ENCODE measurements around the gene CCNK.

CCNK gene

GRCh38 chr14:99507860-99508640, 26.8 kb downstream of the CCNK start:
- no peak for DNase-seq (ENCODE audit: low read depth)

GRCh38 chr14:99508896-99509629, 27.9 kb downstream of the CCNK start:
- no peak for DNase-seq (ENCODE audit: low read depth)

GRCh38 chr14:99509871-99510555, 28.8 kb downstream of the CCNK start:
- DNase-seq (ENCODE audit: low read depth): no peak

GRCh38 chr14:99510556-99511139, 29.4 kb downstream of the CCNK start:
- DNase-seq (ENCODE audit: low read depth): no peak

GRCh38 chr14:99511421-99512109, 30.4 kb downstream of the CCNK start:
- no peak for DNase-seq (ENCODE audit: low read depth)

- no peak for DNase-seq (ENCODE audit: low read depth)
Observed at GRCh38 chr14:99512110-99512449, 30.9 kb downstream of the CCNK start.

- no peak for DNase-seq (ENCODE audit: low read depth)
Observed at GRCh38 chr14:99512571-99513182, 31.5 kb downstream of the CCNK start.

GRCh38 chr14:99513183-99513694, 32.0 kb downstream of the CCNK start:
- no peak for DNase-seq (ENCODE audit: low read depth)

- no peak for DNase-seq (ENCODE audit: low read depth)
Observed at GRCh38 chr14:99513946-99514551, 32.8 kb downstream of the CCNK start.

GRCh38 chr14:99514552-99515300, 33.5 kb downstream of the CCNK start:
- DNase-seq (ENCODE audit: low read depth): no peak

GRCh38 chr14:99515301-99516155, 34.3 kb downstream of the CCNK start:
- no peak for DNase-seq (ENCODE audit: low read depth)

- no peak for DNase-seq (ENCODE audit: low read depth)
Observed at GRCh38 chr14:99516156-99516870, 35.1 kb downstream of the CCNK start.

GRCh38 chr14:99516871-99517642, 35.8 kb downstream of the CCNK start:
- no peak for DNase-seq (ENCODE audit: low read depth)

- no peak for DNase-seq (ENCODE audit: low read depth)
Observed at GRCh38 chr14:99517643-99518381, 36.6 kb downstream of the CCNK start.

GRCh38 chr14:99518441-99519346, 37.5 kb downstream of the CCNK start:
- DNase-seq (ENCODE audit: low read depth): peak; percentile 67

- DNase-seq (ENCODE audit: low read depth): no peak
Observed at GRCh38 chr14:99519347-99519881, 38.2 kb downstream of the CCNK start.

Data from activated gamma-delta T cell treated with anti-CD3 and anti-CD28 coated beads, Interleukin-2, amount 50 U/mL, for 16 hours (primary cell).